ENCODE results near the gene CPM.
"Not testable (repeated sequence)": the region's sequence is repeated elsewhere in the genome, so short reads cannot be mapped to it uniquely, and the experiment has no call there.

The CPM gene

DNA sequence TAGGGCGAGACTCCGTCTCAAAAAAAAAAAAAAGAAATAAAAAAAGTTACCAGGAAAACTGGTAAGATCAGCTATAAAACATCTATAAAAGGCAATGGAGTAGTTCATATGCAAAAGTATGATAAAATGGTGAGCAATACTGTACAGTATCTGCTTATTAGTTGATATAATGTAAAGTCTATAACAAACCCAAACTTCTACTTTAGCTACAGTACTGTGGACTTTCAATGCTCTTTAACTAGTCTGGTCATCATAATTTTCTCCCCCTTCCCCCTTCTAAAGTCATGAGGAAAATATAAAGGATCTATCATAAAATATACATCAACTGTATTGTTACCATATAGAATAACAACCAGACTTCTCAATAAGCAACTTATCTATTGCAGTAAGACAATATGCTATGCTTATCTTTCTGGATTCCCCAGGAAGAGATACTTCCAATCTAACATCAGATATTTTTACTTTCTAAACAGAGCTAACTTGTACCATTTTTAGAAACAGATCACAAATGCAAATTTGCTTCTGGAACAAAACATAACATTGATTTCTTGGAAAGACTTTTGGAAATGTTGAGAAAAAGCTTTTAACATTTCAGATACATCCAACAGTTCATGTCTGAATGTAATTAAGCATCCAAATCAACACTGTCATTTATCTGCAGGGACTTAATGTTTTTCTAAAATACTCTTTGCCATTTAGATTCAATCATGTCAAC is 81.2 kb downstream of the CPM start:
- DNase-seq (ENCODE audit: low read depth), result no peak

DNA sequence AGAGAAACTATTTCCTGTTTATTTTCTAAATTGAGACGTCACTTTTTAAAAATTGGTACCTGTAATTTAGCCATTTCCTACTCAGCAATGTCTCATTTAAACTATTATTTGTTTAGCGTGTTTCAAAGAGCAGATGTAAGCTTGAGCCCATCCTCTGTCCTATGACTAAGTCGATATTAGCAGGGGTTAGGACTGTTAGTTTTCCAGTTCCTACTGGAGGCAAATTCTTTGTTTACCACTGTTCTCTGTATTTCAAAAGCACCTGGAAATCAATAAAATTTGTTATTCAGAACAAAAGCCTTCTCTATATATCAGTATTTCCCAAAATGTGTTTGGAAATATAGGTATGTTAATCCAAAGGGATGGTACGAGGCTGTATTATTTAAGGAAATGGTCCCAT is 82.6 kb downstream of the CPM start:
- DNase-seq (ENCODE audit: low read depth), result no peak

DNA sequence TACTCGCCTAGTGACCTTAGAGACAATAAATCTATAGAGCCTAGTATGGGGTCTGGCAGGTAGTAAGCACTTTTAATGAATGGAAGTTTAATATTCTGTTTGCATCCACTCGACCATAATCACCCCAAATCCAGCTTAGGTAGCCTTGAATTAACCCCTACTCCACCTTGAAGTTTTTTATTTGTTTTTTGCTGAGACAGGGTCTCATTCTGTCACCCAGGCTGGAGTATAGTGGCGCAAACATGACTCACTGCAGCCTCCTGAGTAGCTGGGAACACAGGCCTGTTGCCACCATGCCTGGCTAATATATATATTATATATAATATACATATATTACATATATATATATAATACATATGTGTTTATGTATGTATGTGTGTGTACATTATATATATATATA is 86.2 kb downstream of the CPM start:
- DNase-seq (ENCODE audit: low read depth), result no peak

DNA sequence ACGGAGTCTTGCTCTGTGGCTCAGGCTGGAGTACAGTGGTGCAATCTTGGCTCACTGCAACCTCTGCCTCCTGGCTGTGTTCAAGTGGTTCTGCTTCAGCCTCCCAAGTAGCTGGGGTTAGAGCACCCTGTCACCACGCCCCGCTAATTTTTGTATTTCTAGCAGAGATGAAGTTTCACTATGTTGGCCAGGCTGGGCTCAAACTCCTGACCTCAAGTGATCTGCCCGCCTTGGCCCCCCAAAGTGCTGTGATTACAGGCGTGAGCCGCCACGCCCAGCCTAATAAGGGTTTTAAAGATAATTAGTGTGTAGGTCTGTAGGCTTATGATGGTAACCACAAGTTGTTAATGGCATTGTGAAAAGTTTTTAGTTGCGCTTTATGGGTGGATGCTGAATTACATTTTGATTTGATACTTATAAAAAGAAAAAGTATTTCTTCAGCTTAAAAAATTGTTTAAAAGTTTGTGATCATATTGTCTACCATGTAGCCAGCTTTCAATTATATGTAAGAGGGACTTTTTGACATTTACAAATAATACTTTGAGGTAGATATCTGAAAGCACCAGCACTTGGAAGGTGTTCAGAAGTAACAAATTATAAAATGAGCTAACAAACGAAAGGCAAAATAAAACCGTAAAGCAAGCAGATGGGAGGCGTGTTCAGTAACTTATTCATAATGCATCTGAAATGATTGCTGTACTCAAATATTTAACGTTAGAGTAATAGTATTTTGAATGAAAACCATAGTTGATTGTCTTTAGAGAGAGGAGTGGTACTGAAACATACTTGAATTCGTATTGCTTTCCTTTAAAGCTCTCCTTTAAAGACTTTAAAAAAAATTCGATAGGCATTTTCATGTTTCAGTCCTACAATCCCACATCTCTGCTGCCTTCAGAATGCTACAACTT is 87.9 kb downstream of the CPM start:
- no peak for DNase-seq (ENCODE audit: low read depth)

DNA sequence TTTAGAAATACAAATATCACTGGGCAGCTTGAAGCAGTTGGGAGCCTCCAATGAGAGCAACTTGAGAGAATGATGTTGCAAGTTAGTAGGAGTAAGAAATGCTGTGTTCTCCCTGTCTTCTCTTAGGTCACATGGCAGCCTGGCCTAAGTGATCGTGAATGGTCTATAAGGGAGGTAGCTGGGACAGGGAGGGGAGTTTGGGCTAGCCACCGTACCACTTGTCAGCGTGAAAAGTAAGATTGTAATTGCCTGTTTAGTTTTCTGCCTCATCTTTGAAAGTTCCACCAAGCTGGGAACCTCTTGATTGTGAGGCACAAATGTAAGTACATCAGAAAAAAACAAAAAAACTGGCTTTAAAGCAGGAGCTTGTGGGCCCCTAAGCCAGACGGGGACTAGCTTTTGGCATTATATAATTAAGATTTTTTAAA is 88.6 kb downstream of the CPM start:
- no peak for DNase-seq (ENCODE audit: low read depth)

DNA sequence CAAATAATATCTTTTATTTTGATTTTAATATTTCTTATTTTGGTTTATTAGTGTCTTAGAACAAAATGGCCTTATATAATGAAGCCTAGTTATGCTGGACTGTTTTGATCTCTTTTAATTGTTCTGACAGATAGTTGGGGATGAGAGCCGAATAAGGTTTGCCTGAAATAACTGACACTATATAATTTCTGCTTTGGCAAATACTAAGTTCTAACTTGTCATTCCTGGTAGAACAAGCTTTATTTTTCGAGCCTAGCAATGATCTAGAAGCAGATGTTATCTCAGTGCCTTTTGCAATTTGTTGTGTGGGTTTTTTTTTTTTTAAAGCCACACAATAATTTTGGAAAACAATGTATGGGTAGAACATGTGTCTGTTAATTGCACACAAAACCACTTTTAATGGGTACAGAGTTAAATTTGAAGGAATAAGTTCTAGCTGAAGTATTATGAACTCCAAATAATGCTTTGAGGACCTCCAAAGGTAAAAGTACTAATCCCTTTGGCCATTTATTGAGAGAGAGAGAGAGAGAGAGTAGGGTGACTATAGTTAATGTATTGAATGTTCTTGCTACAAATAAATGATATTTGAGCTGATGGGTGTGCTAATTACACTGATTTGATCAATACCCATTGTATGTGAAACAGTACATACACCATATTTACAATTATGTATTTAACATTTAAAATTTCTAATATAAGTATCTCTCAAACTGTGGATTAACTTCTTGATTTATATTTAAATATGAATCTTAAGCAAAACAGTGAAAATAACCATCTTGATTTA is 90.0 kb downstream of the CPM start:
- no peak for DNase-seq (ENCODE audit: low read depth)

DNA sequence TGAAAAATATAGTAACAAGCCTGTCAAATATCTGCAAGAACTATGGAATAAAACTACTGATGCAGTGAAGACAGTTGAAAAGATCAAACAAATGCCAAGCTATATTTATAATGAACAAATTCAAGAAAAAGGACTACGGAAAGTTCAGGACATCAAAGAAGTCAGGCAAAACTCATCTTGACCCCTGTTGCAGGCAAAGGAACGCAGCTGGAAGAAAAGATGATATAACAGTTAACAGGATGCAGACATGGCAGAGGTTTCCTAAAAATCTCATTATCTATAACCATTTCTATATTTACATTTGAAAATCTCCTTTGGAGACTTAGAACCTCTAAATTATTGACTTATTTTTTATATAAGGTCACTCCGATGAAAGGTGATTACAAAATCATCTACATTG is 90.8 kb downstream of the CPM start:
- DNase-seq (ENCODE audit: low read depth), result no peak

DNA sequence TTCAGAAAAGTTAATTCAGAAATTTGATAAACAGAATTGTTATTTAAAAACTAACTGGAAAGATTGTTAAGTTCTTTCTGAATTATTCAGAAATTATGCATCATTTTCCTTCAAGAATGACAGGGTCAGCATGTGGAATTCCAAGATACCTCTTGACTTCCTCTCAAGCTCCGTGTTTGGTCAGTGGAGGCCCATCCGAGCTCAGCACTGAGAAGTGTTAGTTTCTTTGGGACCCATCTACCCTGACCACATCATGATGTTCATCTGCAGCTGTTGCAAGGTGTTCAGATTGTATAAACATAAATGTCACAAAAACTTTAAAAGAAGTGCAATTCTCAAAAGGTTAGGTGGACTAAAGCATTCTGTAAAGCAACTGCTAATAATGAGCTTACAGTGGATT is 91.3 kb downstream of the CPM start:
- DNase-seq (ENCODE audit: low read depth), result no peak

DNA sequence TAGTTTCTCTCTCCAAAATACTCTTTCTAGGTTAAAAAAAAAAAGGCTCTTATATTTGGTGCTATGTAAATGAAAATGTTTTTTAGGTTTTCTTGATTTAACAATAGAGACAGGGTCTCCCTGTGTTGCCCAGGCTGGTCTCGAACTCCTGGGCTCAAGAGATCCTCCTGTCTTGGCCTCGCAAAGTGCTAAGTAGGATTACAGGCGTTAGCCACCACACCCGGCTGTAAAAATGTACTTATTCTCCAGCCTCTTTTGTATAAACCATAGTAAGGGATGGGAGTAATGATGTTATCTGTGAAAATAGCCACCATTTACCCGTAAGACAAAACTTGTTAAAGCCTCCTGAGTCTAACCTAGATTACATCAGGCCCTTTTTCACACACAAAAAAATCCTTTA is 91.8 kb downstream of the CPM start:
- not testable (repeated sequence) for DNase-seq (ENCODE audit: low read depth)

DNA sequence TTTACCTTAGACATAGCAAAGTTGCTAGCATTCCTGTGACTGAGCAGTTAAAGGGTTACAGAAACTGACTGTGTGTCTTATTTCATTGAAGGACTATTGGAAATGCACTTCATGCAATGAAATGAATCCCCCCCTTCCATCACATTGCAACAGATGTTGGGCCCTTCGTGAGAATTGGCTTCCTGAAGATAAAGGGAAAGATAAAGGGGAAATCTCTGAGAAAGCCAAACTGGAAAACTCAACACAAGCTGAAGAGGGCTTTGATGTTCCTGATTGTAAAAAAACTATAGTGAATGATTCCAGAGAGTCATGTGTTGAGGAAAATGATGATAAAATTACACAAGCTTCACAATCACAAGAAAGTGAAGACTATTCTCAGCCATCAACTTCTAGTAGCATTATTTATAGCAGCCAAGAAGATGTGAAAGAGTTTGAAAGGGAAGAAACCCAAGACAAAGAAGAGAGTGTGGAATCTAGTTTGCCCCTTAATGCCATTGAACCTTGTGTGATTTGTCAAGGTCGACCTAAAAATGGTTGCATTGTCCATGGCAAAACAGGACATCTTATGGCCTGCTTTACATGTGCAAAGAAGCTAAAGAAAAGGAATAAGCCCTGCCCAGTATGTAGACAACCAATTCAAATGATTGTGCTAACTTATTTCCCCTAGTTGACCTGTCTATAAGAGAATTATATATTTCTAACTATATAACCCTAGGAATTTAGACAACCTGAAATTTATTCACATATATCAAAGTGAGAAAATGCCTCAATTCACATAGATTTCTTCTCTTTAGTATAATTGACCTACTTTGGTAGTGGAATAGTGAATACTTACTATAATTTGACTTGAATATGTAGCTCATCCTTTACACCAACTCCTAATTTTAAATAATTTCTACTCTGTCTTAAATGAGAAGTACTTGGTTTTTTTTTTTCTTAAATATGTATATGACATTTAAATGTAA is 93.5 kb downstream of the CPM start:
- DNase-seq (ENCODE audit: low read depth), result no peak

DNA sequence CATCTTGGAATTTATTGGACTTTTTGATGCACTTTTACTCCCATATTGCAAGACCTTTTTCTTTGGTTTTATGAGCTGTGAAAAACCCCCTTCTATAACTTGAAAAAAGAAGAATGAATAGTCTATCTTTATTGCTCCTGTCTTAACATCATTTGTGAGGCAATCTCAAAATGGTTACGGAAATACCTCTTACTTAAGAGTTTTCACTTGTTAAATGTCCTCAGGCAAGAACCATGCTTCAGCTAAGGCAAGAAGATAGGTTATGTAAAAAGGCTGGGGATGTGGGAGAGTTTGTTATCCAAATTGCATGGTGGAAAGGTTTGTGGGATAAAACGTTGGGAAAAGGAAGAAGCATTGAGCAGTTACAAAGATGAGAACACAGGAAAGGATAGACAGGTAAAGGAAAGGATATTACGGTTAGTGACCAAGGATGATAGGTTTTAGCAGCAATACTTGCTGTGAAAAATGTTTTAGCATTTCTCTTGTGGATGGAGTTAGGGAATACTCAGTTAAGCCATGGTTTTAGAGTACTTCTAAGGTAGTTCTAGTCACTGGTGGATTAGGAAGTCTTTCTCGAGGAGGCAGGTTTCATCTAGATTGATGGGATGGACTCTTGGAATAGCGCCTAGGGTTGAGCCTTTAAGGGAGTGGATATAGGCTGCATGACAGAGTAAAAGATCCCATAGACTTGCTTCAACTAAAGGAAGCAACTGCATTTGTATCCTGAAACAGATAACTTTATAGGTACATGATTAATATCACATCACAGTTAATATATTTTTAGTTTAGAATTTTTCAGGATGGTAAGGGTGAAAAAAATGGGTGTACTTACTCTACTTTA is 94.7 kb downstream of the CPM start:
- no peak for DNase-seq (ENCODE audit: low read depth)

DNA sequence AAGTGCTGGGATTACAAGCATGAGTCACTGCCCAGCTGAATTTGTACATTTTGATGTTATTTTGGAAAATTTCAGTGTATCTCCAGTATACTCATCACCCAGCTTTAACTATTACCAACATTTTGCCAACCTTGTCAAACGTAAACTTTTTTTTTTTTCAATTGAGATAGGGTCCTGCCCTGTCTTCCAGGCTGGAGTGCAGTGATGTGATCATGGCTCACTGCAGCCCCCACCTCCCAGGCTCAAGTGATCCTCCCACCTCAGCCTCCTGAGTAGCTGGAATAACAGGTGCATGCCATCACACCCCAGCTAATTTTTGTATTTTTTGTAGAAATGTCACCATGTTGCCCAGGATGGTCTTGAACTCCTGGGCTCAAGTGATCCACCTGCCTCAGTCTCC is 95.8 kb downstream of the CPM start:
- DNase-seq (ENCODE audit: low read depth), result no peak

DNA sequence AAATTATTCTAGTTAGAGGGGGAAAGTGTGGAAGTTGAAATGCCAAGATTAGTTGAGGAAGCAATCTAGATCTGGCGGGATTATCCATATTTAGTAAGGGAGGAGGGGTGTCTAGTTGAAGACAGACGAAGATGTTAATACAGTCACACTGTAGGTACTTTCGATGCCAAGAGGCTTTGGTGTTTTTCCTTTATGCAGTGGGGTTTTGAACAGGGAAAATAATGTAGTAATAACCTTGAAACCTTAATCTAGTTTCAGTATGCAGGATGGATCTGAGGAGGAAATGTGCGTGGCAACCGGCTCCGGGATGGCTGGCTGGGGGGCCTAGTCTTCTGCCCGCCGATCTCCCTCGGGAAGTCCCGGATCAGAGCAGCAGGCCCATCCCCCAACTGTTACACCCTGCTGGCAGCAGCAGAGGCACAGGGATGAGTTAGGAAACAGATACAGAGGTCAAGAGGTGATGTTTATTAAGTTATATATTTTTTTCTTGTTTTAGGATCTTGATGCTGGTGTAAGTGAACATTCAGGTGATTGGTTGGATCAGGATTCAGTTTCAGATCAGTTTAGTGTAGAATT is 97.5 kb downstream of the CPM start:
- DNase-seq (ENCODE audit: low read depth), result no peak

DNA sequence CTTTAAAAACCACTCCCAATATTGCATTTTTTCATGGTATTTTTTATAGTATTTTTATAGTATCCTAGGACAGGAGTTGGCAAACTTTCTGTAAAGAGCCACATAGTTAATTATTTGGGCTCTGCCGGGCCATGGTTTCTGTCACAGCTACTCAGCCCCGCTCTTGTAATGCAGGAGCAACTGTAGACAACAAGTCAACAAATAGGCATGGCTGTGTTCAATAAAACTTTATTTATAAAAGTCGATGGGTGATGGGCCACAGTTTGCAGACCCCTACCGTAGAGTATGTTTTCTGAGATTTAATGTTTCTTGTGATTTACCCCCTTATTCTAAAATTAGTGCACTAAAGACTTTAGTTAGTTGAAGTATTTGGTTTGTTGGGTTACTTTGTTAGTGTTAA is 99.5 kb downstream of the CPM start:
- DNase-seq (ENCODE audit: low read depth), result no peak

DNA sequence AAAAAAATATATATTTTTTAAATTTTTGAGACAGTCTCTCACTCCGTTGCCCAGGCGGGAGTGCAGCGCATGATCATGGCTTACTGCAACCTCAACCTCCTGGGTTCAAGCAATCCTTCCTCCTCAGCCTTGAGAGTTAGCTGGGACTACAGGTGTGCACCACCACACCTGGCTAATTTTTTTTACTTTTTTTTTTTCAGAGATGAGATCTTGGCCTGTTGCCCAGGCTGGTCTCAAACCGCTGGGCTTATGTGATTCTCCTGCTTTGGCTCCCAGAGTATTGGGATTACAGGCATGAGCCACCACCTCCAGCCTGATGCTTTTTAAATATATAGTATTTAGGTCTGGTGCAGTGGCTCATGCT is 100.5 kb downstream of the CPM start:
- DNase-seq (ENCODE audit: low read depth), result no peak

DNA sequence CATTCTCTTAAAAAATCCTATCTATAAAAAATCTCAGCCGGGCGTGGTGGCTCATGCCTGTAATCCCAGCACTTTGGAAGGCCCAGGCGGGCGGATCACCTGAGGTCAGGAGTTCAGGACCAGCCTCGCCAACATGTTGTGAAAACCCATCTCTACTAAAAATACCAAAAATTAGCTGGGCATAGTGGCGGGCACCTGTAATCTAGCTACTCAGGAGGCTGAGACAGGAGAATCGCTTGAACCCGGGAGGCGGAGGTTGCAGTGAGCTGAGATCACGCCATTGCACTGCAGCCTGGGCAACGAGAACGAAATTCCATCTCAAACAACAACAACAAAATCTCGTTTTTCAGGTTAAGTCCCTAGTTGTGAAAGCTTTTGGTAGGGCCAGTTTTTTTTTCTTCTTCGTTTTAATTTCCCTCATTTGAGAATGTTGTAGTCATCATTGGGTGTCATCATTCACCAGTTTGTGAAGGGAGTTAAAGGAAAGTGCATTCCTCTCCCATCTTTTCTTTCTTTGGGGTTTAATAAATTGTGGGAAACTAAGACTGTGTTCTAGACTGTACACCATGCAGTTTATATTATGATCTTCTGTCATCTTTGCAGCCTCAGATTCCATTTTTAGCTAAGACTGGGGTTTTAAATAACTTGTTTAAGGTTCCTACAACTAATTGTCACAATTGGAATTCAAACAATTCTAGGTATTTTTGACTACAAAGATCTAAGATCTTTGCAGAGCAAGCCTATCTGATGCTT is 101.0 kb downstream of the CPM start:
- DNase-seq (ENCODE audit: low read depth), result no peak

DNA sequence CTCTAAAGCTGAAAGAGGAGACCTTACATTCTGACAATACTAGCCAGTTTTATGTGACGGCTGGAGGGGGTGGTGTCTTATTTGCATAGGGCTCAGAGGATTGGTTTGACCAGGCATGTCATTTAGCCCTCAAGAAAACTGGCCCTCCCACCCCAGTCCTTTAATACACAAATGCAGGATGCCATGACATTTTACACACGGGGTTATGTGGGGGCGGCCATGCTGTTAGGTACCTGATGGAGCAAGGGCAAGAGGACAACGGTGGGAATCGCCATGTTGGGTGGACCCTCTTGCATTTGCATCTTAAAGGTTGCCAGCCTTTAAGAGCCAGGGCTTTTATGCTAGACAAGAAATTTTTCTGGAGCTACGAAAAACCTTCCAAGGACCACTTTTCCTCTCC is 101.7 kb downstream of the CPM start:
- no peak for DNase-seq (ENCODE audit: low read depth)

DNA sequence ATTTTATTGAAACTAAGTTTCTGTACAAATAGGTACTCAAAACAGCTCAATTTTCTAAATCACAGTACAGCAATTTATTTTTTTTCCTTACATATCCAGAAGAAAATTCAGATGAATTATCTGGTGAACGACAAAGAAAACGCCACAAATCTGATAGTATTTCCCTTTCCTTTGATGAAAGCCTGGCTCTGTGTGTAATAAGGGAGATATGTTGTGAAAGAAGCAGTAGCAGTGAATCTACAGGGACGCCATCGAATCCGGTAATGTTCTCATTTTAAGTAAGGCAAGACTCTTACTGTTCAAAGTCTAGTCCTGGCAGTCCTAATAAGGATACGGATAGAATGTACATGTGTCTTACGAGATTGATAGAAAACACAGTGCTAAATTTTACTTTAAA is 104.3 kb downstream of the CPM start:
- DNase-seq (ENCODE audit: low read depth), result no peak

DNA sequence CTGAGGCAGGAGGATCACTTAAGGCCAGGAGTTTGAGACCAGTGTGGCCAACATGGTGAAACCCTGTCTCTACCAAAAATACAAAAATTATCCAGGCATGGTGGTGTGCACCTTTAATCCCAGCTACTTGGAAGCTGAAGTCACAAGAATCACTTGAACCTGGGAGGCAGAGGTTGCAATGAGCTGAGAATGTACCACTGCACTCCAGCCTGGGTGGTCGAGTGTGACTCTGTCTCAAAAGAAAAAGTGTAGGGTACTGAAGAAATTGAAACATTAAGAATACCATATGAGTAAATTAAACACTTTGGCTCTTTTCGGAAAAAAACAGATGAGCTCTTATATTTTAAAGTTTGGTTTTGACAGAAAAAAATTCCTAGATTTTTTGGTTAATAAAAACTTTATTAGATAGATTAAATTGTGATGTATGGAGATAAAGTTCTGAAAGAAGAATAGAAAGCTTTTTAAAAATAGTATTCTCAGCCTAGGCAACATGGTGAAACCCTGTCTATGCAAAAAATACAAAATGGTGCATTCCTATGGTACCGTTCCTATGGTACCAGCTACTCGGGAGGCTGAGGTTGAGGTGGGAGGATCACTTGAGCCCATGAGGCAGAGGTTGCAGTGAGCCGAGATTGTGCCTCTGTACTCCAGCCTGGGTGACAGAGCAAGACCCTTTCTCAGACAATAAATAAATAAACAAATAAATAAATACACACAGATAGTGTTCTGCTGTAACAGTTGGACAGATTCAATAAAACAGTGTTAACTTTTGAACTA is 104.9 kb downstream of the CPM start:
- DNase-seq (ENCODE audit: low read depth), result no peak
